Spleen (tissue), 7 donors: ENCODE results near the gene TWF1.

Source experiments
- CTCF ChIP-seq, 11 experiments: fragments of 200-600 bp in 7 of 11; fragments of 450-650 bp in 4 of 11; sonication (generic) in 4 of 11; IDR thresholded peaks in 8 of 11; conservative IDR thresholded peaks in 3 of 11; 1 replicate in 7 of 11; 2 replicates in 4 of 11; pipeline versions ENCODE4 v1.4.0 to v1.8.0; 2016 to 2021; ENCODE audit warnings: antibody characterized with exemption in 11 of 11, inconsistent platforms in 4 of 11, mild to moderate bottlenecking in 1 of 11
- POLR2AphosphoS5 ChIP-seq, 3 donors: sonication (generic); formaldehyde crosslinking; IDR thresholded peaks; one replicate each; pipeline ENCODE4 v1.5.1; 2017; ENCODE audit warnings: antibody characterized with exemption in 3 of 3
- donor health status: DM: no; HTN: no; CAD: no; lungs with moderate emphysema.
- donor health status: DM: no; HTN: no; CAD: no.
- donor health status: DM: no; HTN: no; CAD: no.

- no peak for TF ChIP-seq CTCF (IDR thresholded peaks at IDR 0.05 in 8 of 11, conservative IDR thresholded peaks at IDR 0.05 in 3 of 11)
- TF ChIP-seq POLR2AphosphoS5 (IDR thresholded peaks at IDR 0.05) = no peak
Measured at GRCh38 chr12:43836475-43836989, 30.4 kb upstream of the TWF1 start.
